Stimulated activated CD8-positive, alpha-beta memory T cell treated with anti-CD3 and anti-CD28 coated beads, Interleukin-7, amount 100 ng/mL, for 24 hours (primary cell): ENCODE results near the gene ALMS1.
"Not testable (repeated sequence)": the region's sequence is repeated elsewhere in the genome, so short reads cannot be mapped to it uniquely, and the experiment has no call there.

Source experiments
- DNase-seq: peaks from one replicate; pipeline ENCODE4 v3.0.0-alpha.2; 2020; ENCODE audit warnings: low read depth

Gene ALMS1

DNA sequence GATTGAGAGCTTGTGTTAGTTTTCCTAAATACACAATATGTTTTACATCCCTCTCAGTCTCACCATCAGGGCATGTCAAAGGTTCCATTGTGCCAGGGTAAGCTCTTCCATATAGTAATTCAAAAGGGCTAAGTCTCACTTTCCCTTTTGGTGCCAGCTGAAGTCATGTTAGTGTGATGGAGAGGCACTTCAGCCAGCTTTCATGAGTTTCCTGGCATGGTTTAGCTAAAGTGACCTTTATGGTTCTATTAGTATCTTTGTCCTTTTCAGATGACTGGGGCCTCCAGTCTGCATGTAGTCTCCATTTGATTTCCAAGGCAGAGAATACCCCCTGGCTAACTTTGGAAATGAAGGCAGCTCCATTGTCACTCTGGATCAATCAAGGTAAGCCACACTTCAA, 229.4 kb downstream of the ALMS1 start:
- DNase-seq: no peak

DNA sequence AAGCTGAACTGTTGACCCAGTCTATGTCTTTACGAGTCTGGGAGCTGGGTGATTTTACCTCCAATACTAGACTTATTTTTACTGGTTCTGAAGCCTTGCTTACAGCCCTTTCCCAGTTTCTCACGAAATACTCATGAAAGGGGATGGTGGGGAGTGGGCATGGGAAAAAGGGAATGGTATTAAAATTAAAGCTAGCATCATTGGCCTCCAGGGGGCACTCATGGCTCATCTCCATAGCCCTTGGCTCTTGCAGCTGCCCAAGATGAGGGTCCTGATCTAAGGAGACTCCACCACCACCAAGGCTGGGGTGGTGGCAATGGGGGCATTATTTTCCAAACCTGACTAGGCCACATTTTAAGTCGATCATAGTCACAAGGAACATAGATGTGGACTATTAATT, 234.3 kb downstream of the ALMS1 start:
- DNase-seq: not testable (repeated sequence)

DNA sequence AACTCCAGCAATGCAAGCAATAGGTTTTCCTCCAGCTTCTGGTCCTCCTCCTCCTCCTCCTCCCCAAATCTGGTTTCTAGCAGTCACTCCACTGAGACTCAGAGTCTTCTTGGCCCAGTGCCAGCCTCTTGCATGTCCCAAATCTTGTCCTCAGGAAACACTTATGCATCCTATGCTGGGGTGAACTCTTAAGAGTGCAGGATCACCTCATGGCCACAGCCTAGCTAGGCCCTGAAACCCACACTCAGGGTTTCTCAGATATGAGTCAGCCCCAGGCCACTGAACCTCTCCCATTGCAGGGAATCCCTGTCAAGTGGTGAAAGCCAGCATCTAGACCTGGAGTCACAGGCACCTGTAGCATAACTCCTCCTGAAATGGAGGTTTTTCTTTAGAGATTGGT, 238.4 kb downstream of the ALMS1 start:
- DNase-seq: not testable (repeated sequence)

DNA sequence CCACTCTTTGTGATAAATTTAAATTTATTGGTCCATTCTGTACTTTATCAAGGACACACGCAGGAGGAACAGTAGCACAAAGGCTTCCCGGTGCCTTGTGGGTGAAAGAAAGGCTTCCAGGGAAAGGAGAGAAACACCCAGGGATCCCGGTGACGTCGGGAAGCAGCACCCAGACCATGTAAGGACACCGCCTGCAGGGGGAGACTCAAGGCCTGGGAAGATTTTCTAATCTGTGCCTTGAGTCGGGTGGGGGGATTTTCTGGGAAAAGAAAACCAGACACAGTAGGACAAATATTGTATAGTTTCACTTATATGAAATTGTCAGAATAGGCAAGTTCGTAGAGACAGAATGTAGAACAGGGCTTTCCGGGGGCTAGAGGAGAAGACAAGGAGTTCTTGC, 239.0 kb downstream of the ALMS1 start:
- not testable (repeated sequence) for DNase-seq

DNA sequence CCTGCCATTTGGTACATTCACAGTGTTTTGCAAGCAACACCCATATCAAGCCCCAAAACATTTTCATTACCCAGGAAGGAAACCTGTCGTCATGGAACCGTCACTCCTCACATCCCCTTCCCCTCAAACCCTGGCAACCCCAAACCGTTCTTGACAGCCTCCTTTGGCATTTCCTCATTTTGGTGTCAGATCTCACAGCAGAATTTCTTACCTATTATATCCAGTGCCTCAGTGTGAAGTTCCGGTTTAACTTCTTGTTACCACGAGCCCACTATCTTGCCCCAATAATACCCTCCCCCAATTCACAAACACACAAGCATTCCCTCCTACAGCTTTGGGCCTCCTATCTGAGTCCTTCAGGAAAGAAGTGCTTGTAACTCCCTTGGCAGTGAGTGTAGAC, 240.6 kb downstream of the ALMS1 start:
- DNase-seq: not testable (repeated sequence)

DNA sequence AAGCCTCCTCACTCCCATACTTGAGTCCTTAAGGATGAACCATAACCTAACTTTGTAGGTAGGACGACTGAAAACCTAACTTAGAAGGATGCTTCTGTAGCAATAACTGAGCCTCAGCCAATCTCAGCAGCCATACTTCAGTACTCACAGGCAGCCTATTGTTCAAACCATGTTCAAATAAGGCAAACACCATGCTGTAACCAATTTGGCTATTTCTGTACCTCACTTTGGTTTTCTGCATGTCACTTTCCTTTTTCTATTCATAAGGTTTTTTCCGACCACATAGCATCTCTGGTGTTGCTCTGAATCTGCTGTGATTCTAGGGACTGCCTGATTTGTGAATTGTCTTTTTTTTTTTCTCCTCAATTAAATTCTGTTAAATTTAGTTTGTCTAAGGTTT, 242.9 kb downstream of the ALMS1 start:
- DNase-seq: not testable (repeated sequence)

DNA sequence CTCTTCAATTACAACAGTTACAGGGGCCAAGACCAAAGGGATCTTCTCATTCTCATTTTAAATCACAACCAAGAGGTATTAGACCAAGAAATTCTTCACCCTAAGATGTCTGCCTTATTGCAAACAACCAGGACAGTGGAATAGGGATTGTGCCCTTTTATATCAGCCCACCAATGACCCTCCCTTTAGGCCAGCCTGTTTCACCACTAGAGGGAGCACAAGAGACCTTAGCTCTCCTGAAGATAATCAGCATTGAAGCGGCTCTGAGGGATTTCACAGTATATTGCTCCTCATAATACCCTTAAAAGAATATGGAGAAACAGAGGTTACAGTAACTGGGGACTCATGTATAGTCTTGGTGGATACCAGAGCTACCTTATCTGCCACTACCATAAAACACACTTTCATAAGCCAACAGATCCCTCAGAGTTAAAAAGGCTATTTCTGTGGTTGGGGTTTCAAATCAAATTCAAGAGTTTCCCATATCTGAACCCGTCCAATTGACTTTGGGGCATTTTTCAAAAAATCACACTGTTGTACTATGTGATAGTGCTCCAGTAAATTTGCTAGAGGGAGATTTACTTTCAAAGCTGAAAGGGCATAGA, 245.1 kb downstream of the ALMS1 start:
- DNase-seq: not testable (repeated sequence)

DNA sequence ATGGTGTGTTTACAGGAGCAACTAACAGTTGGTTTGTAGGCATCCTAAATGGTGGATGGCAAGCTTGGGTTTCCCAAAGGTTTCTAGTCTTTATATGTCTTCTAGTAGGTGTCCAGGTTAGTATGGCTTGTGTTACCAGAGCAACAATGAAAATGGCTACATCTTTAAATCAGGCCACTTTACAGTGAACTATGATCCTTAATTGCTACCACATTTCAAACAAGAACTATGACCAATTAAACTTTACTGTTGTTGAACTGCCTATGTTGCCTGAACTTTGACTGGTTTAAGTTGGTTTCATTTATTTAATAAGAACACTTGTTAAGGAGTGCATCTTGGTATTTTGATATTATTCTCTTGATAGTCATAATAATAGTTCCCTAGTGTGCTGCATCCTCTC, 251.3 kb downstream of the ALMS1 start:
- DNase-seq: not testable (repeated sequence)

DNA sequence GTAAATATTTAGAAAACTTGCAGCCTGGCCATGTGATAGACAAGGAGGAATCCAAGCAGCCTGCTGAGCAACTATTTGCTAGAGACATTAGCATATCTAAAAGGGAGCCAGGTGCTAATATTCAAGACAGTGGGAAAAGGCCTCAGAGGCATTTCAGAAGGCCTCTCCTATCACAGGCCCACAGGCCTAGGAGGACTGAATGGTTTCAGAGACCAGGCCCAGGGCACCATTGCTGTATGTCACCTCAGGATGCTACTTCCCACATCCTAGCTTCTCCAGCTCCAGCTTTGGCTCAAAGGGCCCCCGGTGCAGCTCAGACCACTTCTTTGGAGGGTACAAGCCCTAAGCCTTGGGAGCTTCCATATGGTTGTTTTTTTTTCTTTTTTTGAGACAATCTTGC, 252.8 kb downstream of the ALMS1 start:
- no peak for DNase-seq

DNA sequence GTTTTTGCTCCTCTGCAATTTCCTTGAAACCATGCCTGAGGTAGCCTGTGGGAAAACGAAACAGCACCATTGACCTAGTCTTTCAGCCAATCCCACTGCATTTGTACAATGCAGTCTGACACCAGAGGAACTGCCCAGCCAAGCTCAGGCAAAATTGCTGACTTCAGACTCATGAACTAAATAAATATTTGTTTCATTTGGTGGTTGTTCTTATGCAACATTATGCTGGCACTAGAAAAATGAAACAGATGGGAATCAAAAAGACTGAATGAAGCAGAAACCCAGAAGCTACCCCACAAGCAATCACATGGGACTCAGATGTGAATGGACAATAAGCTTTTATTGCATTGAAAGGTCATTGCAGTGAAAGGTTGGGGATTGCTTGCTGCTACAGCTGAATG, 254.9 kb downstream of the ALMS1 start:
- DNase-seq: no peak

DNA sequence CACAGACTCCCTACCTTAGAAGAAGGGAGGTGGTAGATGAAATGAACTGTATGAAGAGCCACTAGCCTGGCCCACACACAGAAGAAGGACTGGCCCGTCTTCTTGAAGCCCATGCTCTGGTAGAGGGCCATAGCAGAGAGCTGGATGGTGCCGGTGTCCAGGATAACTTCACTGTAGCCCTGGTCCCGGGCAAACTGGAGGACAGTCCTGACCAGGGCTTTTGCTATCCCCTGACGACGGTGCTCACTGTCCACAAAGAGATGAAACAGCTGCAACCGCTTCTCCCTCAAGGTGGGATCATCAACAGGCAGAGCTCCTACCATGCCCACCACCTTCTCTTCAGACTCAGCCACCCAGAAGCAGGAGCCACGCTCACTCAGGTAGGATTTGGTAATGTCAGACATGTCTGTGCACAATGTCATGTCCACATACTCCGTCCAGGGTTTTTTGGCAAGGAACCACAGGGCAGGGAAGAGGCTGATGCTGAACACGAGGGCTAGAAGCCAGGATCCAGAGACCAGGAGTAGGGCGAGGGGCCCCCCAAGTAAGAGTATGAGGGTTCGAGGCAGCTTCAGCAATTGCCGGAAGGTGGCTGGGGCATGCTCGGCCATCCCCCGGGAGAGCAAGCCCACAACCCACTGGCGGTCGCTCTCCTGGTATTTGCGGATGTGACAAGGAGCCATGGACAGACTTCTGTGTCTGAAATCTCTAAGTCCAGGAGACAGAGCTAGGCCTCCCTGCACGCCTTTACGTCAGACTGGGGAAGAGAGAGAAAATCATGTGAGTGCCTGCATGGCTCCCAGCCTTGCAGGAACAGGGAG, 255.5 kb downstream of the ALMS1 start:
- no peak for DNase-seq

DNA sequence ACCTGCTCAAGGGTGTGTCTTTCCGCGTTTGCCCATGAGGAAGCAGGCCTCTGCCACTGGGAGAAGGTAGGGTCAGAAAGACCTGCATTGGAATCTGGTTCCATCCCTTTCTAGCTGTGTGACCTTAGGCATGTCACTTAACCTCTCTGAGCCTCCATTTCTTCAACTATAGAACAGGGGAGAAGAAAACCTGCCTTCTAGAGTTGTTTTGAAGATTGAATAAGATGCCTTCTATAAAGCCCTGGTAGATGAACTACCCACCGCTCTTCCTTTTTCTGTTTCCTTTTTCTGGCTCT, 256.1 kb downstream of the ALMS1 start:
- DNase-seq: no peak

DNA sequence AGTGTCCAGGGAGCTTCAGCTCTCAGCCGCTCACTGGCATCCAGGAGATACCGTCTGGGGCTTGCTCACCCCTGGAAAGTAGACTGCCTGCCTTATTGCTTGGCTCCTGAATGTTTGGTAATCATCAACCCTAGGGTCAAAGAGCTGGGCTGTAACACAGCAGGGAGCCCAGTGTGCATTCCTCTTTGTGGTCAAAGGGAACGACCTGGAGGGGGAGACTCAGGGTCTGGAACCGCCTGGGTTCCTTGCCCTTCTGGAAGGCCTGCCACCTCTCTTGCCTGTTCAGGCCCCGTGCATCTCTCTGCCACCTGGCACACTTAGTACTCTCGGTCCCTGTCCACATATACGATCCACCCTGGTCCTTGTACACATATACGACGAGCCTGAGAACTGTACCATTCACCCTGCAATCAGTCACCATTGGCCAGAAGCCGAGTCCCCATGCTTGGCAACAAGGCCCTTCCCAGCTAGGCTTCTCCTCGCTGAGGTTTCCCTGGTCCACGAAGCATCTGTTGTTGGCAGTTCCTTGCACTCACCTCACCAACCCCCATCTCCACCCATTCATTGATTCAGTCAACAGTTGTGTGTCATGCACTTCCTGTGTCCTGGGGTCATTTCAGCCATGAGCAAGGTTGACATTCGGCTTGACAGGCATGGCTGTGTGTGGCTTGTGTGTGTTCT, 256.8 kb downstream of the ALMS1 start, which contains the start of gene NAT8:
Gene NAT8 (minus strand): TSS at position 85 of the 681 bp plus-strand sequence. CDS start 794 bp downstream, outside the sequence.
- DNase-seq: no peak

DNA sequence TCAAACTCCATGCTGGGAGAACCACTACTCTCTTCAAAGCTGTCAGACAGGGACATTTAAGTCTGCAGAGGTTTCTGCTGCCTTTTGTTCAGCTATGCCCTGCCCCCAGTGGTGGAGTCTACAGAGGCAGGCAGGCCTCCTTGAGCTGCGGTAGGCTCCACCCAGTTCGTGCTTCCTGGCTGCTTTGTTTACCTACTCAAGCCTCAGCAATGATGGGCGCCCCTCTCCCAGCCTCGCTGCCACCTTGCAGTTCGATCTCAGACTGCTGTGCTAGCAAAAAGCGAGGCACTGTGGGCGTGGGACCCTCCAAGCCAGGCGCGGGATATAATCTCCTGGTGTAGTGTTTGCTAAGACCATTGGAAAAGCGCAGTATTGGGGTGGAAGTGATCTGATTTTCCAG, 262.1 kb downstream of the ALMS1 start:
- not testable (repeated sequence) for DNase-seq

DNA sequence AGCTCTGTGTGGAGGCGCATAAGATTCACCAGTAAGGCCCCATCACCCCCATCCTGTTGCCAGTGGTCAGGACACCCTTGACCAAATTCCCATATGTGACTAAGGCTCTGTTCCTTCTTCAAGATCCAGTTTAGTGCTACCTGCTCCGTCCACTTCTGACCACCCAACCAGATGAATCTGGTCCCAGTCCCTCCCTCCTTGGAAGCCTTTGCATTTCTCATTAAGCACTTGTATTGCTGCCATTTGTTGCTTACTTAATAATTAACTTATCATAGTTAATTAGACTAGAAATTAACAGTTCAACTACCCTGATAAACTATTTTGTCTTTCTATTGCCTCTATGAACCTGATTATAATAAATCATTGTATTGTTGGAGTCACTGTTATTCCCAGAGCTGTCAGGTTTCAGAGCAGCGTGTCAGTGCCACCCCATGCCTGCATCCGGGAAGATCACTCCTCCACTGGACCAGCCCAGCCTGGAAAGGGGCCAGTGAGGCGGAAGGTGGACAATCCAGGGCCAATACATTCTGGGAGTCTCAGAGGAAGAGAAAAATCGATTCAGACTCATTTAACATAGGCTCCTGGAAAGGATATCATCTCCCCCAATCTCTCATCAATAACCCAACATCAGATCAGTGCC, 266.1 kb downstream of the ALMS1 start:
- no peak for DNase-seq

DNA sequence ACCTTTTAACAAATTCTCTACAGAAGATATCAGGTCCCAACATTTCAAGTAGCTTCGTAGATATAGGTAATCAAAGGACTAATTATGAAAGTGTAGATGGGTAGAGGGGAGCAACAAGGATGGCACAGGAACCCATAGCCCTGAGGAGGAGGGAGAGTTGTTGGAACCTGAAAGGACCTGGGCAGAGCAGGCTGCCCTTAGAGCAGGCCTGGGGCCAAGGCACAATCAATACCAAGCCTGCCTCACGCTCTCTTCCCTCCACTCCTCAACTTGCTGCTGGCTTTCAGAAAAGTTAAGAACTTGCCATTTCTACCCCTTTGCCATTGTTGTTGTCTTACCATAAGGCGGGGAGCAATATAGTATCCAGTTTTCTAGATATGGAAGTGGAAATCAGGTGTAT, 266.7 kb downstream of the ALMS1 start:
- no peak for DNase-seq

DNA sequence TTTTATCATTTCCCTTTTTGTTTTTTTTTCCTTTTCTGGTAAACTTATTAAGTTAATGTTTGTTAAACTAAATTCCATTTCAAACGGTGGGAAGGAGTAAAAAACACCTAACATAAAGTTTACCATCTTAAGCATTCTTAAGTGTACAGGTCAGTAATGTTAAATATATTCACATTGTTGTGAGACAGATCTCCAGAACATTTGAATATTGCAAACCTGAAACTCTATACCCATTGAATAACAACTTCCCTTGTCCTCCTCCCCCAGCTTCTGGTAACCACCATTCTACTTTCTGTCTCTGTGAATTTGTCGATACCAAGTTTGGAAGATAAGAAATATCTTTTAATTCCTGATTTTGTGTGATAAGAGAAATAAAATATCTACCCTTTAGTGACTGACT, 268.5 kb downstream of the ALMS1 start:
- no peak for DNase-seq
